ENCODE measurements around the gene SMDT1. TPM values are rescaled to one million over a fixed set of nuclear protein-coding genes. Genes with fewer than 3 reads are reported as not detected.

The SMDT1 gene
- 10 to 100 TPM in 3 of 4 donors, 1 to 10 TPM in 1; 9.3 to 12.7 (median 11.7) TPM for total RNA-seq

- TF ChIP-seq CTCF (IDR thresholded peaks at IDR 0.05; ENCODE audit: low read depth), result no peak
Measured at GRCh38 chr22:42079319-42080251, at the start of gene SMDT1. Gene SMDT1, plus strand, starts transcription at chr22:42079700. Its CDS starts 69 bp downstream, at chr22:42079769.

GRCh38 chr22:42033263-42034181 lies 46.0 kb upstream of the SMDT1 start:
- no peak for TF ChIP-seq CTCF (IDR thresholded peaks at IDR 0.05; ENCODE audit: low read depth)

GRCh38 chr22:42035256-42035655 lies 44.2 kb upstream of the SMDT1 start:
- TF ChIP-seq CTCF (IDR thresholded peaks at IDR 0.05; ENCODE audit: low read depth), result no peak

- no peak for TF ChIP-seq CTCF (IDR thresholded peaks at IDR 0.05; ENCODE audit: low read depth)
Measured at GRCh38 chr22:42039271-42039670, 40.2 kb upstream of the SMDT1 start.

GRCh38 chr22:42041784-42042183 lies 37.7 kb upstream of the SMDT1 start:
- TF ChIP-seq CTCF (IDR thresholded peaks at IDR 0.05; ENCODE audit: low read depth), result no peak

GRCh38 chr22:42050641-42051180 lies 28.8 kb upstream of the SMDT1 start:
- TF ChIP-seq CTCF (IDR thresholded peaks at IDR 0.05; ENCODE audit: low read depth), result no peak
